ENCODE results near the gene GGTLC2. TPM values are rescaled to one million over a fixed set of nuclear protein-coding genes. Genes with fewer than 3 reads are reported as not detected.

Gene GGTLC2
- total RNA-seq, 4 donors from 2014 or later: not detected

- Histone ChIP-seq H3K36me3 (no peaks in the 10 kb centered on the region), H3K27me3 (no peaks in the 10 kb centered on the region), H3K9me3 (no peaks in the 10 kb centered on the region), H3K4me1 (peaks cover 0 to 5% (median 0%) of the 10 kb centered on the region in 3 donors), H3K27ac (no peak overlapping the region), H3K4me3 (no peak overlapping the region)
- TF ChIP-seq POLR2A (IDR thresholded peaks at IDR 0.05) (no peak), CTCF (IDR thresholded peaks at IDR 0.05) (peak; percentile 31 to 57 (median 40))
- WGBS, 2 donors: 58 to 72% methylated on average over 4 of the region's 4 CpGs
- DNase-seq: no peak
- intact Hi-C loops (cut with DNase I): no loop called here
These were observed 43.5 kb downstream of the GGTLC2 start for GRCh38 chr22:22687638-22688500.

- H3K27me3 ChIP-seq: no peaks in the 10 kb centered on the region
- H3K4me3 ChIP-seq: no peak overlapping the region
- no peak for DNase-seq
- H3K4me1 ChIP-seq: peaks cover 0 to 12% (median 0%) of the 10 kb centered on the region in 3 donors
- TF ChIP-seq POLR2A (IDR thresholded peaks at IDR 0.05) (no peak), CTCF (IDR thresholded peaks at IDR 0.05) (no peak)
- H3K36me3 ChIP-seq: no peaks in the 10 kb centered on the region
- no peaks in the 10 kb centered on the region for H3K9me3 ChIP-seq
- no peak overlapping the region for H3K27ac ChIP-seq
- WGBS, 2 donors: 68 to 70% methylated on average over 3 to 4 of the region's 4 CpGs
- intact Hi-C loops (cut with DNase I): no loop called here
These were observed 45.4 kb downstream of the GGTLC2 start for GRCh38 chr22:22689621-22690345.

GRCh38 chr22:22691055-22691454, 46.6 kb downstream of the GGTLC2 start:
- 77 to 78% methylated on average over 5 of the region's 5 CpGs for WGBS, 2 donors

GRCh38 chr22:22691716-22692701, 47.6 kb downstream of the GGTLC2 start:
- Histone ChIP-seq H3K27me3 (no peaks in the 10 kb centered on the region), H3K36me3 (no peaks in the 10 kb centered on the region), H3K4me1 (peaks cover 0 to 9% (median 0%) of the 10 kb centered on the region in 3 donors), H3K4me3 (no peak overlapping the region), H3K9me3 (no peaks in the 10 kb centered on the region), H3K27ac (no peak overlapping the region)
- TF ChIP-seq POLR2A (IDR thresholded peaks at IDR 0.05): no peak
- no peak for TF ChIP-seq CTCF (IDR thresholded peaks at IDR 0.05)
- intact Hi-C loops (cut with DNase I): no loop called here
- WGBS, 2 donors: 62% methylated on average over 7 to 8 of the region's 8 CpGs
- no peak for DNase-seq

More at GRCh38 chr22:22691055-22691454, 46.6 kb downstream of the GGTLC2 start:
- no peak overlapping the region for H3K27ac ChIP-seq
- no peak overlapping the region for H3K4me3 ChIP-seq
- peaks cover 0 to 9% (median 0%) of the 10 kb centered on the region in 3 donors for H3K4me1 ChIP-seq
- H3K9me3 ChIP-seq: no peaks in the 10 kb centered on the region
- DNase-seq: no peak
- TF ChIP-seq CTCF (IDR thresholded peaks at IDR 0.05): no peak
- no peak for TF ChIP-seq POLR2A (IDR thresholded peaks at IDR 0.05)
- intact Hi-C loops (cut with DNase I): no loop called here
- H3K27me3 ChIP-seq: no peaks in the 10 kb centered on the region
- no peaks in the 10 kb centered on the region for H3K36me3 ChIP-seq
